VCaP (cell line): ENCODE measurements around the gene IL2RA.

Experiments
- H3K27ac ChIP-seq: fragments of 450-650 bp; 2 replicates; pipeline ENCODE4 v1.5.1; 2017
- CTCF ChIP-seq: fragments of 450-650 bp; conservative IDR thresholded peaks from 2 replicates; pipeline ENCODE4 v1.5.1; 2017; ENCODE audit warnings: mild to moderate bottlenecking, moderate library complexity

The IL2RA gene

DNA sequence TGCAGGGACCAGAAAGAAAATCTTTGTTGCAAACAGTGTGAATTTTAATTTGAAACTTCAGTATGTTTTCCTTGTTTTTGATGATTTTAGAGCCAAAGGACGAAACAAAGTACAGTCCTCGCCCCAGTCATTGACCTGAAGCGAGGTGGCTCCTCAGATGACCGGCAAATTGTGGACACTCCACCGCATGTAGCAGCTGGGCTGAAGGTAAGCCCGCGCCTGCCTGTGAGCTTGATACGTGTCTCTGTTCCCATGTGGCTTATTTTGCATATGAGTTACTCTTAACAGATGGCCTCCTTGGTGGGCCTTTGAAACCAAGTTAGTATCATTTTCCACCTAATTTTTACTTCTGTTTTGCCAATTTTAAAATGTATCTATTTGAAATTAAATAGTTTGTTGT lies 39.0 kb upstream of the IL2RA start:
- TF ChIP-seq CTCF = no peak
- no peak overlapping the region for H3K27ac ChIP-seq

DNA sequence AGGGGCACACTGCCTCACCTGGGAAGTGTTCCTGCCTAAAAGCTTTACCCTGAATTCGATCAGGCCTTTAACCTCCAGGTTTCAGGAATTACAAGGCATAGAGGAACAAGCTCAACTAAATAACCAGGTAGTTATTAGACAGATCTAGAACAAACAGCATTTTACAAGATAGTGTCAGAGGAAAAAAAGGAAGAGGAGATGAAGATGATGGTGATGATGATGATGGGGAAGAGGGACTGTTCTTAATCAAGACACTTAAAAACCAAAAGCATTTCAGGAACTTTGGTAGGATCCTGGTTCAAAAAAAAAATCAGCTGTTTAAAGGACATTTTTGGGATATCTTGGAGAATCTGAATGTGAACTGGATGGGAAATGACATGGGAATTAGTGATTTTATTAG lies 38.2 kb upstream of the IL2RA start:
- no peak for TF ChIP-seq CTCF
- peak overlapping the region; percentile 12; the same call in 1 of the 2 replicates for H3K27ac ChIP-seq

DNA sequence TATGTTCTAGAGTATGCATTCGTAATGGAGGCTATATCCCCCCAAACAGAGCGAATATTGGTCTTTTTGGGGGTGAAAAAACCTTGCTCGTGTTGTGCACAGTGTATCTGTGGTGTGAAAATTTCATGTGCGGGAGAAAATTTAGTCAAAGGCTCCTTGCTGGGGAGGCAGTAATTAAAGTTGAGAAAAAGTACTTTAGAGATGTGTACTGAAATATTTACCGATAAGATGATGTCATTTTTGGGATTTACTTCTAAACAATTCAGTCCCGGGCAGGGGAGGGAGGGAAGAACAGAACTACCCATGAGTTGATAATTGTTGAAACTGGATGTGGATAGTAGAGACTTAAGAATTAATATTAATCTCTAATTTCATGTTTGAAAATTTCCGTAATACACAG lies 36.0 kb upstream of the IL2RA start:
- no peak overlapping the region for H3K27ac ChIP-seq
- TF ChIP-seq CTCF = no peak

- H3K27ac ChIP-seq = no peak overlapping the region
- TF ChIP-seq CTCF = no peak
Observed at GRCh38 chr10:6097063-6097462, 34.9 kb upstream of the IL2RA start.

- no peak overlapping the region for H3K27ac ChIP-seq
- TF ChIP-seq CTCF = no peak
Observed at GRCh38 chr10:6095810-6096570, 33.8 kb upstream of the IL2RA start.

DNA sequence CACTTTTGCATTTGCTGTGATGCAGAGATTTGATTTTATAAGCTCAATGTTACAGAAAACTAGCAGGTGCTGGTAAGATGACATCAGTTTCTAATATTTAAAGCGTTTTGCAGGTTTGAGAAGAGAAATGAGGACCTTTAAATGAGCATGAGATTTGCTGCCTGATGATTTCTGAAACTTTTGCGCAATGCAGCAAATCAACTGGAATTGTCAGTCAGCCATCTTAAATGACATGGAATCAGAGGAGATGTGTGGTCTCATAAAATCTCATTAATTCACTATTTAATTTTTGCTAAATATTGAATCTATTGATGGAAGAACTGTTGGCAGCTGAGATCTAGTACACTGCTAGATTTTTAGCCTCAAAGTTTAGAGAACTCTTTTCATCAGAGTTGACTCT lies 30.6 kb upstream of the IL2RA start:
- H3K27ac ChIP-seq = no peak overlapping the region
- no peak for TF ChIP-seq CTCF

GRCh38 chr10:6091630-6092029 lies 29.5 kb upstream of the IL2RA start:
- H3K27ac ChIP-seq = no peak overlapping the region
- no peak for TF ChIP-seq CTCF
